Measurements from ENCODE around the gene AOC1.

AOC1 gene

GRCh38 chr7:150835019-150835418 lies 17.3 kb upstream of the AOC1 start:
- TF ChIP-seq CTCF (IDR thresholded peaks at IDR 0.05; ENCODE audit: control insufficient read depth, extremely low read depth, insufficient read depth) = no peak
- H3K4me3 ChIP-seq (ENCODE audit: low read depth, low read length) = no peak overlapping the region
- no peak for DNase-seq (ENCODE audit: low read depth)

DNA sequence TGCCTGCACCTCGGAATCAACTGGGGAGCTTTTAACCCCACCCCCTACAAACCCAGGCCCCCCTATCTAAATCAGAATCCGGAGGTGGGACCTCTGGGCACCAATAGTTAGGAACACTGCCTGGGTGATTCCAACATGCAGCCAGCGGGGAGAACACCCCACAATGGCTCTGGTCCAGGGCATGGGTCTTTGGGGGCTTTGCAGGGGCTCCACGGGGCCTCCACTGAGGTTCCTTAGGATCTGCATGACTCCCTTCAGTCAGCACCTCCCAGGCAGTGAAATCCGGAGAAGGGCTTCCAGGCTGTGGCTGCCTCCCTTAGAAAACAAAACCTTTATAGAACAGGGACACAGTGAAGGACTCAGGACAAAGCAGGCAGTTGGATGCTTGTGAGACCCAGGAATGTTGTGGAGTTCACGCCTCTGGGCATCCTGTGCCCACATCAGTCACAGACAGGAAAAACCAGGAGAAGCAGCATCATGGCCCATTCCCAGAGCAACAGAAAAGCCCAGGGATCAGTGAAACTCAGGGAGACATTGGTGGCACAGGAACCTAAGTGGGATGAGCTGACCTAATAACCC lies 16.5 kb upstream of the AOC1 start:
- no peak for TF ChIP-seq CTCF (IDR thresholded peaks at IDR 0.05; ENCODE audit: control insufficient read depth, extremely low read depth, insufficient read depth)
- no peak overlapping the region for H3K4me3 ChIP-seq (ENCODE audit: low read depth, low read length)
- DNase-seq (ENCODE audit: low read depth) = no peak

DNA sequence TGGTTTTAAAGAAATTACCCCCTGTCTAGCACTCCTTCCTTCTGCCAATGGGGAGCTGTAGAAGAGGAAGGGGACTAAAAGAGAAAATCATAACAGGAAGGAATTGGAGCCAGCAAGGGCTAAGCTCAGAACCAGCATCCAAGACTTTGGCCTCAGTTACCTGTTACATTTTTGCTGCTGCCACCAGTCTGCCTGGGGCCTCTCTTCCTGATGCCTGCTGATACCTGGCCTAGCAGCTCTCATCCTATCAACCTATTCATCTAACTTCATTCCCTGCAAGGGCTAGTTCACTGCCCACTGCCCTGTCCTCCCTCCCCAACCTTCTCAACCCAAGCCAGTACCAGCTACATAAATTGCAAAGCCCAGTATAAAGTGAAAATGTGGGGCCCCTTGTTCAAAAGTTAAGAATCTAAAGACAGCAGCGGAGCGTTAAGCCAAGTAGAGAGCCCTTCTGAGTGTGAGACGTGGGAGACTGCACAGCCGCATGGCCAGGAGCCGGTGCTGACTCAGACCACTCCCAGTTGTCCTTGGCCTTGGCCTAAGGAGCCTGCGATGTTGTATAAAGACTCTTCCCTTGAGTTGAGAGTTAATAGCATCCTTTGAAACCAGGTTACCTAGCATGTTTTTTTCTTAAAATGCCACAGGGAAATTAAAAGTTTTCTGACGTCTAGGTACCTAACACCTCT lies 13.2 kb upstream of the AOC1 start:
- no peak for DNase-seq (ENCODE audit: low read depth)
- H3K4me3 ChIP-seq (ENCODE audit: low read depth, low read length) = no peak overlapping the region
- TF ChIP-seq CTCF (IDR thresholded peaks at IDR 0.05; ENCODE audit: control insufficient read depth, extremely low read depth, insufficient read depth) = no peak

DNA sequence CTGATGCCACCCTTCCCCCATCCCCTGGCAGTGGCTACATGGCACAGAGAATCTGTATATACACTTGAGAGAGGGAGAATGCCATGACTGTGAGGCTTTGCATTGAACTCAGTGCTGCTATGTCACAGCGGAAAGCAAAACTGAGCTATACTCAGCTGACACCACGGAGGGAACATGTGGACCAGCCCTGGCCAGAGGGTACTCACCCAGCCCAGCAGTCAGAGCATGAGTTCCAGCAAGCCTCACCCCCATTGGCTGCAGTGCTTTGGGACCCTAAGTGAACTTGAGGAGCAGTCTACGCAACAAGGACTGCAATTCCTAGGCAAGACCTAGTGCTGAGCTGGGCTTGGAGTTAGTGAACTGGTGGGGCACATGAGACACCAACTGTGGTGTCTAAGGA lies 10.3 kb upstream of the AOC1 start:
- no peak overlapping the region for H3K4me3 ChIP-seq (ENCODE audit: low read depth, low read length)
- TF ChIP-seq CTCF (IDR thresholded peaks at IDR 0.05; ENCODE audit: control insufficient read depth, extremely low read depth, insufficient read depth) = no peak
- no peak for DNase-seq (ENCODE audit: low read depth)

GRCh38 chr7:150842716-150843115 lies 9.6 kb upstream of the AOC1 start:
- no peak for TF ChIP-seq CTCF (IDR thresholded peaks at IDR 0.05; ENCODE audit: control insufficient read depth, extremely low read depth, insufficient read depth)
- H3K4me3 ChIP-seq (ENCODE audit: low read depth, low read length) = no peak overlapping the region
- no peak for DNase-seq (ENCODE audit: low read depth)

DNA sequence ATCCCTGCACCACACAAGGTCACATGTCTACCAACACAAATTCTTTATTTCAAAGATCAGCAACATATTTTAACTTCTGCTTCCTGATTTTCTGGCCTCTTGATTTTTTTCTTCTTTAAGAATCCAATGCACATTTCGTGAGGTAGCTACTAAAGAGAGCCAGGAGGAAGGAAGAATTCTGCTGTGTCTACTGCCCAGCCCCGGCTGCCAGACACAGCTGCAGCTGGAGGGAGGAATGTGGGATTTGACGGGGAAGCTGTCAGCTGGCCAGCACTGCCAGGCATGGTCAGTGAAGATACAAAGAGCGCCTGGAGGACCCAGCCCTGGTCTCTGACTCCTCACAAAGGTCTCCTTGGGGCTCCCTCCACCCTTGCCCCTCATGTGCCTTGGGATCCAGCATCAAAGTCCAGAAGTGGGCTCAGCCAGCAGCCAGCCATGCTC lies 6.9 kb upstream of the AOC1 start:
- DNase-seq (ENCODE audit: low read depth) = no peak
- TF ChIP-seq CTCF (IDR thresholded peaks at IDR 0.05; ENCODE audit: control insufficient read depth, extremely low read depth, insufficient read depth) = no peak

More for the DNA sequence above, 6.9 kb upstream of the AOC1 start:
- H3K4me3 ChIP-seq (ENCODE audit: low read depth, low read length) = no peak overlapping the region

Data from LNCaP clone FGC (cell line).